Upper lobe of left lung (tissue), 4 donors: ENCODE data around the gene ERCC5.

Experiments
- POLR2AphosphoS5 ChIP-seq, 2 donors: sonication (generic); formaldehyde crosslinking; IDR thresholded peaks; one replicate each; pipeline ENCODE4 v1.5.1; 2017; ENCODE audit warnings: antibody characterized with exemption in 2 of 2
- TF ChIP-seq, protein P1 (sequence below), 6 experiments: fragments of 450-650 bp in 4 of 6; fragments of 200-600 bp in 2 of 6; sonication (generic) in 2 of 6; IDR thresholded peaks; one replicate each; pipeline ENCODE4 v1.5.1; 2016 to 2019; ENCODE audit warnings: antibody characterized with exemption in 6 of 6

- TF ChIP-seq, protein P1, sequence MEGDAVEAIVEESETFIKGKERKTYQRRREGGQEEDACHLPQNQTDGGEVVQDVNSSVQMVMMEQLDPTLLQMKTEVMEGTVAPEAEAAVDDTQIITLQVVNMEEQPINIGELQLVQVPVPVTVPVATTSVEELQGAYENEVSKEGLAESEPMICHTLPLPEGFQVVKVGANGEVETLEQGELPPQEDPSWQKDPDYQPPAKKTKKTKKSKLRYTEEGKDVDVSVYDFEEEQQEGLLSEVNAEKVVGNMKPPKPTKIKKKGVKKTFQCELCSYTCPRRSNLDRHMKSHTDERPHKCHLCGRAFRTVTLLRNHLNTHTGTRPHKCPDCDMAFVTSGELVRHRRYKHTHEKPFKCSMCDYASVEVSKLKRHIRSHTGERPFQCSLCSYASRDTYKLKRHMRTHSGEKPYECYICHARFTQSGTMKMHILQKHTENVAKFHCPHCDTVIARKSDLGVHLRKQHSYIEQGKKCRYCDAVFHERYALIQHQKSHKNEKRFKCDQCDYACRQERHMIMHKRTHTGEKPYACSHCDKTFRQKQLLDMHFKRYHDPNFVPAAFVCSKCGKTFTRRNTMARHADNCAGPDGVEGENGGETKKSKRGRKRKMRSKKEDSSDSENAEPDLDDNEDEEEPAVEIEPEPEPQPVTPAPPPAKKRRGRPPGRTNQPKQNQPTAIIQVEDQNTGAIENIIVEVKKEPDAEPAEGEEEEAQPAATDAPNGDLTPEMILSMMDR (IDR thresholded peaks at IDR 0.05): no peak
- no peak for TF ChIP-seq POLR2AphosphoS5 (IDR thresholded peaks at IDR 0.05)
Observed at GRCh38 chr13:102805680-102806079, 40.2 kb upstream of the ERCC5 start.
